H1 (cell line): ENCODE results near the gene TMEM134. TPM values are rescaled to one million over a fixed set of nuclear protein-coding genes. Genes with fewer than 3 reads are reported as not detected.

Source experiments
- CEBPB ChIP-seq: IDR thresholded peaks from 2 replicates; pipeline ENCODE4 v1.6.1; 2012; ENCODE audit warnings: low read depth, low read length
- CHD1 ChIP-seq: IDR thresholded peaks from 2 replicates; pipeline ENCODE4 v1.6.1; 2012; ENCODE audit warnings: low read depth, low read length, improper control_type of control experiment
- CREB1 ChIP-seq: IDR thresholded peaks from 2 replicates; pipeline ENCODE4 v1.6.1; 2012; ENCODE audit warnings: inconsistent platforms
- CTCF ChIP-seq, 3 experiments: IDR thresholded peaks; 1 replicate in 2 of 3; 2 replicates in 1 of 3; pipeline versions ENCODE4 v1.5.1 to v1.6.1; 2011; ENCODE audit warnings: low read length in 3 of 3, mild to moderate bottlenecking in 3 of 3, inconsistent platforms in 2 of 3, low read depth in 1 of 3, moderate library complexity in 1 of 3; ENCODE audit not compliant: insufficient read depth in 1 of 3; ENCODE audit errors: control extremely low read depth in 1 of 3
- KDM1A ChIP-seq: fragments of 200-600, 300-600 bp; sonication (generic); IDR thresholded peaks from 2 replicates; pipeline ENCODE4 v1.7.1; 2016; ENCODE audit warnings: mild to moderate bottlenecking, low read length, borderline replicate concordance
- MAFK ChIP-seq: IDR thresholded peaks from 2 replicates; pipeline ENCODE4 v1.6.1; 2012; ENCODE audit warnings: low read depth, mild to moderate bottlenecking, improper control_type of control experiment, low read length
- MAX ChIP-seq: IDR thresholded peaks from 2 replicates; pipeline ENCODE4 v1.6.1; 2012; ENCODE audit warnings: inconsistent platforms
- POLR2A ChIP-seq, 2 experiments: IDR thresholded peaks; 1 replicate in 1 of 2; 2 replicates in 1 of 2; pipeline ENCODE4 v1.6.1; 2011; ENCODE audit warnings: low read depth in 2 of 2, low read length in 2 of 2, mild to moderate bottlenecking in 2 of 2; ENCODE audit errors: control extremely low read depth in 1 of 2
- SP1 ChIP-seq: IDR thresholded peaks from 2 replicates; pipeline ENCODE4 v1.6.1; 2011; ENCODE audit warnings: low read depth, low read length
- polyA plus RNA-seq, 7 experiments: library from polyadenylated mRNA; depleted of rRNA in 3 of 7; stranded (reverse) in 5 of 7; unstranded in 2 of 7; fragments of >200 nt in 5 of 7; fragments of 200-250 nt in 2 of 7; gene quantifications; 1 replicate in 5 of 7; 2 replicates in 1 of 7; 4 replicates in 1 of 7; pipeline versions ENCODE4 v1.2.1 to v1.2.3, GENCODE V29; 2011 to 2013; ENCODE audit warnings: missing spikeins in 2 of 7, mixed read lengths in 2 of 7
- total RNA-seq: library from RNA; stranded (reverse); fragmentation: NEBNext Ultra II Directional; extraction: Animal tissue kit (Norgen Biotek cat#: 25700); gene quantifications from 2 replicates; pipeline ENCODE4 v1.2.1, GENCODE V29; 2021

TMEM134 gene
- total and polyA plus RNA-seq, 2 of the 8 experiments (the other 6 are each of a cell fraction or from before 2014, with no cell fraction given), result 32.4 to 229 TPM

- no peak for TF ChIP-seq CTCF (IDR thresholded peaks at IDR 0.05; ENCODE audit: control extremely low read depth in 1 of 3, insufficient read depth in 1 of 3, low read depth in 1 of 3, low read length in 3 of 3)
- no peak for TF ChIP-seq SP1
- no peak for TF ChIP-seq POLR2A (IDR thresholded peaks at IDR 0.05; ENCODE audit: control extremely low read depth in 1 of 2, low read depth in 2 of 2, low read length in 2 of 2)
- TF ChIP-seq KDM1A, result no peak
- TF ChIP-seq MAFK, result no peak
- TF ChIP-seq CREB1, result no peak
- TF ChIP-seq MAX, result no peak
- TF ChIP-seq CEBPB, result no peak
- TF ChIP-seq CHD1, result no peak
Measured at GRCh38 chr11:67412495-67413179, 56.4 kb downstream of the TMEM134 start (continued).
